PC-3 (cell line): ENCODE measurements around the gene TCFL5. TPM values are rescaled to one million over a fixed set of nuclear protein-coding genes. Genes with fewer than 3 reads are reported as not detected.

Experiments
- ATAC-seq: fragments of 200-7000 bp; cut with Tn5 transposase; 2 replicates; pipeline ENCODE4 v1.9.1; 2020; ENCODE audit warnings: mild to moderate bottlenecking, moderate library complexity
- BruUV-seq: library from RNA; stranded (reverse); fragments of 400-500 nt; replicated peaks from 2 replicates; lab custom pipeline; 2021; lab: Mats Ljungman, UMichigan
- CTCF ChIA-PET: fragments of 300-600 bp; sonication (Branson Sonifier 250); formaldehyde crosslinking; loops from one replicate; lab custom pipeline; 2022; ENCODE audit warnings: antibody characterized with exemption; lab: Charles Lee
- POLR2A ChIA-PET: fragments of 300-600 bp; sonication (Branson Sonifier 250); formaldehyde crosslinking; loops from one replicate; lab custom pipeline; 2022; ENCODE audit warnings: antibody characterized with exemption; ENCODE audit not compliant: unreplicated experiment; lab: Charles Lee
- DNase-seq: peaks from one replicate; pipeline ENCODE4 v3.0.0-alpha.2; 2015
- H2AFZ ChIP-seq: fragments of 300-600 bp; sonication (generic); 2 replicates; pipeline ENCODE4 v1.6.0; 2016; ENCODE audit warnings: antibody characterized with exemption, low read length
- H3F3A ChIP-seq: fragments of 300-600 bp; sonication (generic); one replicate; pipeline ENCODE4 v1.6.0; 2017; ENCODE audit warnings: antibody characterized with exemption, low read length, control low read depth, mild to moderate bottlenecking; ENCODE audit not compliant: unreplicated experiment
- H3K27ac ChIP-seq: fragments of 300-600 bp; sonication (generic); 2 replicates; pipeline ENCODE4 v1.5.1; 2016; ENCODE audit warnings: mild to moderate bottlenecking, low read length
- H3K27me3 ChIP-seq: fragments of 300-600 bp; sonication (generic); 2 replicates; pipeline ENCODE4 v1.6.1; 2016; ENCODE audit warnings: low read length, mixed read lengths
- H3K36me3 ChIP-seq: fragments of 300-600 bp; sonication (generic); 2 replicates; pipeline ENCODE4 v1.6.1; 2016; ENCODE audit warnings: low read depth, mixed run types, low read length, mixed read lengths
- H3K4me1 ChIP-seq: fragments of 300-600 bp; sonication (generic); 2 replicates; pipeline ENCODE4 v1.5.1; 2016; ENCODE audit warnings: low read length; ENCODE audit not compliant: insufficient read depth
- H3K4me2 ChIP-seq: fragments of 300-600 bp; sonication (generic); 2 replicates; pipeline ENCODE4 v1.6.0; 2016; ENCODE audit warnings: low read length
- H3K4me3 ChIP-seq: fragments of 300-600 bp; sonication (generic); 2 replicates; pipeline ENCODE4 v1.5.1; 2016; ENCODE audit warnings: mild to moderate bottlenecking, low read length, mixed read lengths
- H3K79me2 ChIP-seq: fragments of 300-600 bp; sonication (generic); 2 replicates; pipeline ENCODE4 v1.6.1; 2017; ENCODE audit warnings: low read length, mixed read lengths
- H3K9ac ChIP-seq: fragments of 300-600 bp; sonication (generic); 2 replicates; pipeline ENCODE4 v1.6.0; 2016; ENCODE audit warnings: mild to moderate bottlenecking, low read length
- H3K9me2 ChIP-seq: fragments of 300-600 bp; sonication (generic); replicated peaks from 2 replicates; pipeline ENCODE4 v1.6.1; 2016; ENCODE audit warnings: mixed run types, low read length, mixed read lengths
- H3K9me3 ChIP-seq: fragments of 300-600 bp; sonication (generic); 2 replicates; pipeline ENCODE4 v1.6.1; 2016; ENCODE audit warnings: low read length, mixed read lengths
- H4K20me1 ChIP-seq: fragments of 300-600 bp; sonication (generic); 2 replicates; pipeline ENCODE4 v1.6.1; 2016; ENCODE audit warnings: low read length, mixed read lengths
- EZH2 ChIP-seq: fragments of 300-600 bp; sonication (generic); IDR thresholded peaks from one replicate; pipeline ENCODE4 v1.6.1; 2017; ENCODE audit warnings: antibody characterized with exemption, mild to moderate bottlenecking, low read length; ENCODE audit not compliant: unreplicated experiment
- EZH2phosphoT487 ChIP-seq: fragments of 300-600 bp; sonication (generic); IDR thresholded peaks from 2 replicates; pipeline ENCODE4 v1.6.1; 2018; ENCODE audit warnings: mild to moderate bottlenecking, antibody characterized with exemption, low read length, borderline replicate concordance
- intact Hi-C: fragments of 100-400 bp; cut with micrococcal nuclease; formaldehyde crosslinking; loops from 2 replicates; pipeline ENCODE4 v1.9.0; 2023
- total RNA-seq: library from RNA; depleted of rRNA; stranded (reverse); fragments of >200 nt; gene quantifications from 2 replicates; pipeline ENCODE4 v1.2.3, GENCODE V29; 2014
- TF ChIP-seq, protein P1 (sequence below): fragments of 300-600 bp; sonication (generic); conservative IDR thresholded peaks from 2 replicates; pipeline ENCODE4 v1.5.1; 2017; ENCODE audit warnings: antibody characterized with exemption, low read depth, mild to moderate bottlenecking, low read length

TCFL5 gene
- total RNA-seq, 1 experiment from 2014 or later: 15.8 TPM

- Histone ChIP-seq H3K9ac (no peak overlapping the region), H2AFZ (no peak overlapping the region), H4K20me1 (peaks cover 12% of the 10 kb centered on the region; the same call in 1 of the 2 replicates), H3K4me3 (no peak overlapping the region), H3F3A (no peaks in the 10 kb centered on the region), H3K27ac (no peak overlapping the region), H3K9me3 (no peaks in the 10 kb centered on the region), H3K9me2 (no peaks in the 10 kb centered on the region), H3K79me2 (peaks cover 39% of the 10 kb centered on the region), H3K4me2 (no peak overlapping the region), H3K27me3 (no peaks in the 10 kb centered on the region), H3K36me3 (peaks cover 23% of the 10 kb centered on the region), H3K4me1 (peaks cover 5% of the 10 kb centered on the region)
- intact Hi-C loops: no loop called here
- no peak for DNase-seq
- no peak for ATAC-seq
- BruUV-seq: no TSS peak
- ChIA-PET CTCF (no interaction called here), POLR2A (no interaction called here)
- TF ChIP-seq EZH2 (no peak), EZH2phosphoT487 (no peak)
- TF ChIP-seq, protein P1, sequence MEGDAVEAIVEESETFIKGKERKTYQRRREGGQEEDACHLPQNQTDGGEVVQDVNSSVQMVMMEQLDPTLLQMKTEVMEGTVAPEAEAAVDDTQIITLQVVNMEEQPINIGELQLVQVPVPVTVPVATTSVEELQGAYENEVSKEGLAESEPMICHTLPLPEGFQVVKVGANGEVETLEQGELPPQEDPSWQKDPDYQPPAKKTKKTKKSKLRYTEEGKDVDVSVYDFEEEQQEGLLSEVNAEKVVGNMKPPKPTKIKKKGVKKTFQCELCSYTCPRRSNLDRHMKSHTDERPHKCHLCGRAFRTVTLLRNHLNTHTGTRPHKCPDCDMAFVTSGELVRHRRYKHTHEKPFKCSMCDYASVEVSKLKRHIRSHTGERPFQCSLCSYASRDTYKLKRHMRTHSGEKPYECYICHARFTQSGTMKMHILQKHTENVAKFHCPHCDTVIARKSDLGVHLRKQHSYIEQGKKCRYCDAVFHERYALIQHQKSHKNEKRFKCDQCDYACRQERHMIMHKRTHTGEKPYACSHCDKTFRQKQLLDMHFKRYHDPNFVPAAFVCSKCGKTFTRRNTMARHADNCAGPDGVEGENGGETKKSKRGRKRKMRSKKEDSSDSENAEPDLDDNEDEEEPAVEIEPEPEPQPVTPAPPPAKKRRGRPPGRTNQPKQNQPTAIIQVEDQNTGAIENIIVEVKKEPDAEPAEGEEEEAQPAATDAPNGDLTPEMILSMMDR: no peak
These were observed 8.8 kb downstream of the TCFL5 start for GRCh38 chr20:62852841-62853240.

GRCh38 chr20:62852196-62852595 is 9.4 kb downstream of the TCFL5 start:
- Histone ChIP-seq H3K79me2 (peaks cover 33% of the 10 kb centered on the region), H2AFZ (no peak overlapping the region), H3K36me3 (peaks cover 23% of the 10 kb centered on the region), H3K4me3 (no peak overlapping the region), H3K4me1 (peaks cover under 1% of the 10 kb centered on the region; the same call in 1 of the 2 replicates), H3K27ac (no peak overlapping the region), H3K9me2 (no peaks in the 10 kb centered on the region), H4K20me1 (peaks cover 8% of the 10 kb centered on the region; the same call in 1 of the 2 replicates), H3K9me3 (no peaks in the 10 kb centered on the region), H3K4me2 (no peak overlapping the region), H3K27me3 (no peaks in the 10 kb centered on the region), H3F3A (no peaks in the 10 kb centered on the region), H3K9ac (no peak overlapping the region)
- ChIA-PET CTCF (no interaction called here), POLR2A (no interaction called here)
- no TSS peak for BruUV-seq
- intact Hi-C loops: no loop called here
- DNase-seq (no peak), ATAC-seq (no peak)
- TF ChIP-seq EZH2phosphoT487 (no peak), EZH2 (no peak)
- TF ChIP-seq, protein P1: no peak

GRCh38 chr20:62850333-62850974 is 11.2 kb downstream of the TCFL5 start:
- Histone ChIP-seq H3F3A (no peaks in the 10 kb centered on the region), H3K36me3 (peaks cover 23% of the 10 kb centered on the region), H3K4me1 (no peaks in the 10 kb centered on the region), H3K9me2 (no peaks in the 10 kb centered on the region), H3K9me3 (no peaks in the 10 kb centered on the region), H3K27ac (no peak overlapping the region), H2AFZ (no peak overlapping the region), H3K27me3 (no peaks in the 10 kb centered on the region), H3K4me2 (no peak overlapping the region), H4K20me1 (0 out of 2 replicates have a peak, but pooled peaks cover 8% of the 10 kb centered on the region), H3K79me2 (peaks cover 27% of the 10 kb centered on the region), H3K9ac (no peak overlapping the region), H3K4me3 (no peak overlapping the region)
- POLR2A ChIA-PET: no interaction called here
- DNase-seq: no peak
- TF ChIP-seq EZH2: no peak
- no peak for TF ChIP-seq EZH2phosphoT487
- TF ChIP-seq, protein P1: no peak
- intact Hi-C loops: no loop called here
- no TSS peak for BruUV-seq
- CTCF ChIA-PET: no interaction called here
- ATAC-seq: no peak
